ENCODE results near the gene IL4R. TPM values are rescaled to one million over a fixed set of nuclear protein-coding genes. Genes with fewer than 3 reads are reported as not detected.
"Not testable (repeated sequence)": the region's sequence is repeated elsewhere in the genome, so short reads cannot be mapped to it uniquely, and the experiment has no call there.

The IL4R gene
- polyA plus RNA-seq, 1 donor from 2014 or later, result 0.07 TPM

GRCh38 chr16:27273670-27274423 lies 39.9 kb upstream of the IL4R start:
- no peak overlapping the region for H3K4me3 ChIP-seq (ENCODE audit: low read length)
- no peaks in the 10 kb centered on the region for H3K79me2 ChIP-seq (replicated peaks; ENCODE audit: insufficient read depth, low read length)
- H3K27me3 ChIP-seq (ENCODE audit: insufficient read depth, low read depth, low read length), result no peaks in the 10 kb centered on the region
- TF ChIP-seq RAD21 (conservative IDR thresholded peaks at IDR 0.05) (no peak), SMC3 (conservative IDR thresholded peaks at IDR 0.05; ENCODE audit: poor library complexity) (no peak), CTCF (IDR thresholded peaks at IDR 0.05; ENCODE audit: poor library complexity, severe bottlenecking) (no peak), EZH2 (IDR thresholded peaks at IDR 0.05; ENCODE audit: borderline replicate concordance, insufficient read depth, low read length, poor library complexity, severe bottlenecking) (no peak), TAF1 (IDR thresholded peaks at IDR 0.05; ENCODE audit: low read depth) (no peak)
- no peaks in the 10 kb centered on the region for H4K20me1 ChIP-seq (ENCODE audit: insufficient read depth)
- no peaks in the 10 kb centered on the region for H3F3A ChIP-seq (ENCODE audit: insufficient read depth, low read length, poor library complexity, severe bottlenecking)
- H3K4me2 ChIP-seq (ENCODE audit: low read length), result no peak overlapping the region
- no peaks in the 10 kb centered on the region for H3K9me2 ChIP-seq (ENCODE audit: insufficient read depth, low read length)
- no peak overlapping the region for H2AFZ ChIP-seq (ENCODE audit: low read depth, low read length)
- H3K9ac ChIP-seq (ENCODE audit: low read length), result no peak overlapping the region
- H3K27ac ChIP-seq (ENCODE audit: low read length), result no peak overlapping the region
- no peaks in the 10 kb centered on the region for H3K36me3 ChIP-seq (ENCODE audit: insufficient read depth, low read length)
- no peaks in the 10 kb centered on the region for H3K9me3 ChIP-seq (ENCODE audit: low read length)

- H2AFZ ChIP-seq (ENCODE audit: low read depth, low read length); H3F3A ChIP-seq (ENCODE audit: insufficient read depth, low read length, poor library complexity, severe bottlenecking); H3K9ac ChIP-seq (ENCODE audit: low read length); H3K36me3 ChIP-seq (ENCODE audit: insufficient read depth, low read length); H3K79me2 ChIP-seq (replicated peaks; ENCODE audit: insufficient read depth, low read length); H3K4me2 ChIP-seq (ENCODE audit: low read length); H3K9me3 ChIP-seq (ENCODE audit: low read length); H3K27ac ChIP-seq (ENCODE audit: low read length); H3K27me3 ChIP-seq (ENCODE audit: insufficient read depth, low read depth, low read length); H4K20me1 ChIP-seq (ENCODE audit: insufficient read depth); H3K9me2 ChIP-seq (ENCODE audit: insufficient read depth, low read length); H3K4me3 ChIP-seq (ENCODE audit: low read length): not testable (repeated sequence)
Observed at GRCh38 chr16:27274424-27274874, 39.3 kb upstream of the IL4R start.

GRCh38 chr16:27275394-27275793 lies 38.4 kb upstream of the IL4R start:
- no peaks in the 10 kb centered on the region for H3K27me3 ChIP-seq (ENCODE audit: insufficient read depth, low read depth, low read length)
- H3K9me3 ChIP-seq (ENCODE audit: low read length), result no peaks in the 10 kb centered on the region
- H3K27ac ChIP-seq (ENCODE audit: low read length), result no peak overlapping the region
- H3K9ac ChIP-seq (ENCODE audit: low read length), result no peak overlapping the region
- no peaks in the 10 kb centered on the region for H3K79me2 ChIP-seq (replicated peaks; ENCODE audit: insufficient read depth, low read length)
- no peak overlapping the region for H3K4me2 ChIP-seq (ENCODE audit: low read length)
- no peak overlapping the region for H2AFZ ChIP-seq (ENCODE audit: low read depth, low read length)
- no peaks in the 10 kb centered on the region for H4K20me1 ChIP-seq (ENCODE audit: insufficient read depth)
- no peaks in the 10 kb centered on the region for H3K9me2 ChIP-seq (ENCODE audit: insufficient read depth, low read length)
- H3K4me3 ChIP-seq (ENCODE audit: low read length), result no peak overlapping the region
- H3K36me3 ChIP-seq (ENCODE audit: insufficient read depth, low read length), result no peaks in the 10 kb centered on the region
- H3F3A ChIP-seq (ENCODE audit: insufficient read depth, low read length, poor library complexity, severe bottlenecking), result no peaks in the 10 kb centered on the region
- TF ChIP-seq POLR2AphosphoS5 (IDR thresholded peaks at IDR 0.05), result no peak
- no peak for TF ChIP-seq EP300 (conservative IDR thresholded peaks at IDR 0.05; ENCODE audit: poor library complexity, severe bottlenecking)
- no peak for TF ChIP-seq SMC3 (conservative IDR thresholded peaks at IDR 0.05; ENCODE audit: poor library complexity)
- TF ChIP-seq CTCF (IDR thresholded peaks at IDR 0.05; ENCODE audit: poor library complexity, severe bottlenecking), result no peak
- no peak for TF ChIP-seq REST (IDR thresholded peaks at IDR 0.05; ENCODE audit: borderline replicate concordance)
- TF ChIP-seq MXI1 (conservative IDR thresholded peaks at IDR 0.05; ENCODE audit: poor library complexity, severe bottlenecking), result no peak
- no peak for TF ChIP-seq EZH2 (IDR thresholded peaks at IDR 0.05; ENCODE audit: borderline replicate concordance, insufficient read depth, low read length, poor library complexity, severe bottlenecking)
- TF ChIP-seq TAF1 (IDR thresholded peaks at IDR 0.05; ENCODE audit: low read depth), result no peak
- no peak for TF ChIP-seq RAD21 (conservative IDR thresholded peaks at IDR 0.05)
